Stimulated activated naive B cell treated with anti-CD40 and anti-IgM and Interleukin-4, amounts not matched to agents 10 μg/mL and 1 μg/mL and 100 μg/mL, for 72 hours (primary cell): ENCODE measurements around the gene PRR4.

Experiments used
- ATAC-seq, 2 donors: fragments of 150-1000 bp; cut with Tn5 transposase; replicated peaks; 2 replicates each; pipeline ENCODE4 v1.10.0; 2021; ENCODE audit warnings: moderate library complexity in 1 of 2
- DNase-seq: peaks from one replicate; pipeline ENCODE4 v3.0.0; 2021
- H3K27ac Mint-ChIP-seq: one replicate; pipeline ENCODE4 v1.8.0; 2022; ENCODE audit warnings: mild to moderate bottlenecking, mixed read lengths
- H3K27me3 Mint-ChIP-seq, 2 donors: one replicate each; pipeline ENCODE4 v1.8.0; 2022; ENCODE audit warnings: mixed read lengths in 2 of 2
- H3K36me3 Mint-ChIP-seq, 2 donors: one replicate each; pipeline ENCODE4 v1.8.0; 2022; ENCODE audit warnings: mixed read lengths in 2 of 2, mild to moderate bottlenecking in 1 of 2
- H3K4me1 Mint-ChIP-seq, 2 donors: one replicate each; pipeline ENCODE4 v1.8.0; 2022; ENCODE audit warnings: mixed read lengths in 2 of 2, mild to moderate bottlenecking in 1 of 2
- H3K4me3 Mint-ChIP-seq, 2 donors: one replicate each; pipeline ENCODE4 v1.8.0; 2022; ENCODE audit warnings: mild to moderate bottlenecking in 2 of 2, mixed read lengths in 2 of 2, moderate library complexity in 1 of 2
- H3K9me3 Mint-ChIP-seq, 2 donors: one replicate each; pipeline ENCODE4 v1.8.0; 2022; ENCODE audit warnings: mixed read lengths in 2 of 2, mild to moderate bottlenecking in 1 of 2

The PRR4 gene

GRCh38 chr12:10849425-10849878 lies at the start of gene PRR4:
Gene PRR4 (minus strand): TSS chr12:10849475. CDS start chr12:10849437, 38 bp downstream.
- H3K36me3 Mint-ChIP-seq, result peaks cover 28 to 55% of the 10 kb centered on the region in 2 donors
- H3K27ac Mint-ChIP-seq, result no peak within 1 kb of the TSS
- ATAC-seq, result no peak

GRCh38 chr12:10896854-10897253 lies 47.6 kb upstream of the PRR4 start:
- Mint-ChIP-seq H3K4me1 (peaks cover 0 to 2% of the 10 kb centered on the region in 2 donors), H3K9me3 (peaks cover 6 to 8% of the 10 kb centered on the region in 2 donors), H3K36me3 (peaks cover 25 to 35% of the 10 kb centered on the region in 2 donors), H3K27ac (no peak overlapping the region), H3K4me3 (no peak overlapping the region), H3K27me3 (no peaks in the 10 kb centered on the region)
- ATAC-seq (no peak), DNase-seq (no peak)

More at GRCh38 chr12:10849425-10849878, at the start of gene PRR4:
- no peak for DNase-seq
- H3K4me1 Mint-ChIP-seq, result peaks cover 0 to 5% of the 10 kb centered on the region in 2 donors
- H3K4me3 Mint-ChIP-seq, result no peak within 1 kb of the TSS
- H3K9me3 Mint-ChIP-seq, result no peaks in the 10 kb centered on the region
- no peaks in the 10 kb centered on the region for H3K27me3 Mint-ChIP-seq

GRCh38 chr12:10891937-10892336 lies 42.7 kb upstream of the PRR4 start:
- Mint-ChIP-seq H3K27me3 (no peaks in the 10 kb centered on the region), H3K4me1 (no peaks in the 10 kb centered on the region), H3K4me3 (no peak overlapping the region), H3K9me3 (peaks cover 0 to 4% of the 10 kb centered on the region in 2 donors), H3K36me3 (peaks cover 14 to 19% of the 10 kb centered on the region in 2 donors), H3K27ac (no peak overlapping the region)
- DNase-seq (no peak), ATAC-seq (no peak)

- ATAC-seq, result no peak
Observed at GRCh38 chr12:10889226-10889625, 40.0 kb upstream of the PRR4 start.

GRCh38 chr12:10884086-10884725 lies 34.9 kb upstream of the PRR4 start, which contains the start of gene PRH1:
Gene PRH1 (minus strand): TSS chr12:10884255. CDS start chr12:10884217, 38 bp downstream.
- Mint-ChIP-seq H3K4me1 (no peaks in the 10 kb centered on the region), H3K27ac (no peak within 1 kb of the TSS), H3K36me3 (peaks cover 22 to 29% of the 10 kb centered on the region in 2 donors), H3K27me3 (no peaks in the 10 kb centered on the region), H3K9me3 (peaks cover 0 to 2% of the 10 kb centered on the region in 2 donors), H3K4me3 (no peak within 1 kb of the TSS)
- no peak for DNase-seq
- ATAC-seq, result no peak

More at GRCh38 chr12:10889226-10889625, 40.0 kb upstream of the PRR4 start:
- no peaks in the 10 kb centered on the region for H3K4me1 Mint-ChIP-seq
- peaks cover 14 to 21% of the 10 kb centered on the region in 2 donors for H3K36me3 Mint-ChIP-seq
- H3K27me3 Mint-ChIP-seq, result no peaks in the 10 kb centered on the region
- no peak overlapping the region for H3K4me3 Mint-ChIP-seq
- DNase-seq, result no peak
- peaks cover 0 to 4% of the 10 kb centered on the region in 2 donors for H3K9me3 Mint-ChIP-seq
- no peak overlapping the region for H3K27ac Mint-ChIP-seq

- H3K4me1 Mint-ChIP-seq, result no peaks in the 10 kb centered on the region
- ATAC-seq, result no peak
- DNase-seq, result no peak
- peaks cover 7 to 12% of the 10 kb centered on the region in 2 donors for H3K9me3 Mint-ChIP-seq
- no peak overlapping the region for H3K27ac Mint-ChIP-seq
- no peak overlapping the region for H3K4me3 Mint-ChIP-seq
- H3K27me3 Mint-ChIP-seq, result no peaks in the 10 kb centered on the region
- peaks cover 36 to 41% of the 10 kb centered on the region in 2 donors for H3K36me3 Mint-ChIP-seq
Observed at GRCh38 chr12:10873378-10873777, 24.1 kb upstream of the PRR4 start.

GRCh38 chr12:10867381-10867780 lies 18.1 kb upstream of the PRR4 start:
- H3K4me1 Mint-ChIP-seq, result no peaks in the 10 kb centered on the region
- peaks cover 24 to 33% of the 10 kb centered on the region in 2 donors for H3K36me3 Mint-ChIP-seq
- H3K4me3 Mint-ChIP-seq, result no peak overlapping the region
- no peak overlapping the region for H3K27ac Mint-ChIP-seq
- ATAC-seq (no peak), DNase-seq (no peak)
- H3K27me3 Mint-ChIP-seq, result no peaks in the 10 kb centered on the region
- peaks cover 6 to 14% of the 10 kb centered on the region in 2 donors for H3K9me3 Mint-ChIP-seq

GRCh38 chr12:10863512-10864218 lies 14.4 kb upstream of the PRR4 start:
- Mint-ChIP-seq H3K4me1 (no peaks in the 10 kb centered on the region), H3K9me3 (peaks cover 23 to 40% of the 10 kb centered on the region in 2 donors), H3K36me3 (peaks cover 46 to 64% of the 10 kb centered on the region in 2 donors), H3K27ac (no peak overlapping the region), H3K4me3 (no peak overlapping the region), H3K27me3 (no peaks in the 10 kb centered on the region)
- no peak for DNase-seq
- no peak for ATAC-seq

GRCh38 chr12:10861366-10861765 lies 12.1 kb upstream of the PRR4 start:
- Mint-ChIP-seq H3K27me3 (no peaks in the 10 kb centered on the region), H3K27ac (no peak overlapping the region), H3K36me3 (peaks cover 66 to 72% of the 10 kb centered on the region in 2 donors), H3K4me1 (no peaks in the 10 kb centered on the region), H3K9me3 (peaks cover 37 to 62% of the 10 kb centered on the region in 2 donors), H3K4me3 (no peak overlapping the region)
- DNase-seq (no peak), ATAC-seq (no peak)

GRCh38 chr12:10855807-10856206 lies 6.5 kb upstream of the PRR4 start:
- no peaks in the 10 kb centered on the region for H3K27me3 Mint-ChIP-seq
- H3K27ac Mint-ChIP-seq, result no peak overlapping the region
- peaks cover 0 to under 1% of the 10 kb centered on the region in 2 donors for H3K4me1 Mint-ChIP-seq
- ATAC-seq (no peak), DNase-seq (no peak)
- H3K9me3 Mint-ChIP-seq, result peaks cover 33 to 44% of the 10 kb centered on the region in 2 donors
- H3K36me3 Mint-ChIP-seq, result peaks cover 65 to 78% of the 10 kb centered on the region in 2 donors
- no peak overlapping the region for H3K4me3 Mint-ChIP-seq

GRCh38 chr12:10853776-10854175 lies 4.5 kb upstream of the PRR4 start:
- Mint-ChIP-seq H3K4me3 (no peak overlapping the region), H3K27me3 (no peaks in the 10 kb centered on the region), H3K36me3 (peaks cover 53 to 62% of the 10 kb centered on the region in 2 donors), H3K27ac (no peak overlapping the region), H3K9me3 (peaks cover 22 to 30% of the 10 kb centered on the region in 2 donors), H3K4me1 (peaks cover 0 to 5% of the 10 kb centered on the region in 2 donors)
- DNase-seq (no peak), ATAC-seq (no peak)

GRCh38 chr12:10851243-10851858 lies 2.1 kb upstream of the PRR4 start:
- DNase-seq (no peak), ATAC-seq (no peak)
- peaks cover 38 to 58% of the 10 kb centered on the region in 2 donors for H3K36me3 Mint-ChIP-seq
- H3K4me3 Mint-ChIP-seq, result no peak overlapping the region
- H3K27ac Mint-ChIP-seq, result no peak overlapping the region
- H3K4me1 Mint-ChIP-seq, result peaks cover 0 to 5% of the 10 kb centered on the region in 2 donors
- peaks cover 5 to 7% of the 10 kb centered on the region in 2 donors for H3K9me3 Mint-ChIP-seq
- no peaks in the 10 kb centered on the region for H3K27me3 Mint-ChIP-seq

GRCh38 chr12:10847744-10848143 lies 1.5 kb downstream of the PRR4 start:
- no peak overlapping the region for H3K27ac Mint-ChIP-seq
- no peak overlapping the region for H3K4me3 Mint-ChIP-seq
- no peaks in the 10 kb centered on the region for H3K9me3 Mint-ChIP-seq
- no peak for ATAC-seq
- H3K36me3 Mint-ChIP-seq, result peaks cover 31 to 57% of the 10 kb centered on the region in 2 donors
- no peak for DNase-seq
- H3K4me1 Mint-ChIP-seq, result peaks cover 0 to 5% of the 10 kb centered on the region in 2 donors
- H3K27me3 Mint-ChIP-seq, result no peaks in the 10 kb centered on the region

- no peaks in the 10 kb centered on the region for H3K4me1 Mint-ChIP-seq
- DNase-seq, result no peak
- H3K9me3 Mint-ChIP-seq, result no peaks in the 10 kb centered on the region
- no peak overlapping the region for H3K4me3 Mint-ChIP-seq
- no peak overlapping the region for H3K27ac Mint-ChIP-seq
- no peaks in the 10 kb centered on the region for H3K27me3 Mint-ChIP-seq
- no peak for ATAC-seq
- H3K36me3 Mint-ChIP-seq, result peaks cover 24 to 37% of the 10 kb centered on the region in 2 donors
Observed at GRCh38 chr12:10842862-10843261, 6.4 kb downstream of the PRR4 start.
